Hepatocyte (in vitro differentiated cells): ENCODE data around the gene LMOD3. TPM values are rescaled to one million over a fixed set of nuclear protein-coding genes. Genes with fewer than 3 reads are reported as not detected.

Source experiments
- DNase-seq: peaks from one replicate; pipeline ENCODE4 v3.0.0-alpha.2; 2016; ENCODE audit warnings: low spot score
- H2AFZ ChIP-seq: fragments of 200-600 bp; sonication (generic); 2 replicates; pipeline ENCODE4 v1.6.0; 2016; ENCODE audit warnings: antibody characterized with exemption, mild to moderate bottlenecking
- H3K27ac ChIP-seq: fragments of 200-600 bp; sonication (generic); 2 replicates; pipeline ENCODE4 v1.5.1; 2016; ENCODE audit warnings: mild to moderate bottlenecking
- H3K27me3 ChIP-seq: fragments of 200-600 bp; sonication (generic); 2 replicates; pipeline ENCODE4 v1.6.1; 2016
- H3K36me3 ChIP-seq: fragments of 200-600 bp; sonication (generic); replicated peaks from 2 replicates; pipeline ENCODE4 v1.5.1; 2016; ENCODE audit warnings: low read depth; ENCODE audit not compliant: insufficient read depth
- H3K4me1 ChIP-seq: fragments of 200-600 bp; sonication (generic); 2 replicates; pipeline ENCODE4 v1.5.1; 2016; ENCODE audit warnings: mild to moderate bottlenecking, moderate library complexity; ENCODE audit not compliant: insufficient read depth
- H3K4me2 ChIP-seq: fragments of 200-600 bp; sonication (generic); 2 replicates; pipeline ENCODE4 v1.6.0; 2016
- H3K4me3 ChIP-seq: fragments of 200-600 bp; sonication (generic); 2 replicates; pipeline ENCODE4 v1.5.1; 2016; ENCODE audit warnings: mild to moderate bottlenecking
- H3K79me2 ChIP-seq: fragments of 200-600 bp; sonication (generic); 2 replicates; pipeline ENCODE4 v1.6.0; 2017; ENCODE audit warnings: mild to moderate bottlenecking
- H3K9me2 ChIP-seq: fragments of 200-600 bp; sonication (generic); replicated peaks from 2 replicates; pipeline ENCODE4 v1.6.0; 2017; ENCODE audit warnings: mild to moderate bottlenecking; ENCODE audit not compliant: insufficient read depth
- H3K9me3 ChIP-seq: fragments of 200-600 bp; sonication (generic); 2 replicates; pipeline ENCODE4 v1.5.1; 2016; ENCODE audit warnings: low read depth, mild to moderate bottlenecking
- H4K20me1 ChIP-seq: fragments of 200-600 bp; sonication (generic); 2 replicates; pipeline ENCODE4 v1.6.0; 2016; ENCODE audit warnings: mild to moderate bottlenecking; ENCODE audit not compliant: insufficient read depth, poor library complexity, severe bottlenecking
- CTCF ChIP-seq: fragments of 200-600 bp; sonication (generic); IDR thresholded peaks from 2 replicates; pipeline ENCODE4 v1.5.1; 2016; ENCODE audit warnings: antibody characterized with exemption, mild to moderate bottlenecking; ENCODE audit not compliant: poor library complexity
- EZH2 ChIP-seq: fragments of 200-600 bp; sonication (generic); IDR thresholded peaks from 2 replicates; pipeline ENCODE4 v1.6.1; 2016; ENCODE audit warnings: antibody characterized with exemption, mild to moderate bottlenecking, borderline replicate concordance
- EZH2phosphoT487 ChIP-seq: fragments of 200-600 bp; sonication (generic); IDR thresholded peaks from one replicate; pipeline ENCODE4 v1.6.1; 2018; ENCODE audit warnings: antibody characterized with exemption, mild to moderate bottlenecking, low read depth, moderate library complexity; ENCODE audit not compliant: unreplicated experiment, severe bottlenecking
- WGBS: methylation state at CpG from one replicate; pipeline ENCODE4 v1.1.6; 2016; ENCODE audit warnings: low lambda C conversion rate; ENCODE audit errors: missing lambda C conversion rate; 5-methylcytosine and 5-hydroxymethylcytosine counted together
- polyA plus RNA-seq: library from polyadenylated mRNA; unstranded; fragments of >200 nt; fragmentation: Nextera tagmentation; extraction: Ambion mirVana; gene quantifications from 2 replicates; pipeline ENCODE4 v1.2.1, GENCODE V29; 2016
- total RNA-seq: library from RNA; depleted of rRNA; stranded (reverse); fragments of >200 nt; gene quantifications from 2 replicates; pipeline ENCODE4 v1.2.3, GENCODE V29; 2014

The LMOD3 gene
- total and polyA plus RNA-seq, 2 experiments from 2014 or later: not detected

GRCh38 chr3:69099576-69099975, 22.8 kb downstream of the LMOD3 start:
- WGBS: 91% methylated on average over 4 of the region's 4 CpGs
- no peaks in the 10 kb centered on the region for H3K27me3 ChIP-seq
- no peak overlapping the region for H3K27ac ChIP-seq
- H3K36me3 ChIP-seq: no peaks in the 10 kb centered on the region
- no peaks in the 10 kb centered on the region for H4K20me1 ChIP-seq
- no peak for DNase-seq
- H3K9me2 ChIP-seq: no peaks in the 10 kb centered on the region
- peaks cover 36% of the 10 kb centered on the region for H3K79me2 ChIP-seq
- no peak overlapping the region for H3K4me3 ChIP-seq
- no peak for TF ChIP-seq CTCF
- no peak overlapping the region for H3K4me2 ChIP-seq
- peaks cover 4% of the 10 kb centered on the region for H3K4me1 ChIP-seq
- no peak overlapping the region for H2AFZ ChIP-seq
- no peaks in the 10 kb centered on the region for H3K9me3 ChIP-seq

DNA sequence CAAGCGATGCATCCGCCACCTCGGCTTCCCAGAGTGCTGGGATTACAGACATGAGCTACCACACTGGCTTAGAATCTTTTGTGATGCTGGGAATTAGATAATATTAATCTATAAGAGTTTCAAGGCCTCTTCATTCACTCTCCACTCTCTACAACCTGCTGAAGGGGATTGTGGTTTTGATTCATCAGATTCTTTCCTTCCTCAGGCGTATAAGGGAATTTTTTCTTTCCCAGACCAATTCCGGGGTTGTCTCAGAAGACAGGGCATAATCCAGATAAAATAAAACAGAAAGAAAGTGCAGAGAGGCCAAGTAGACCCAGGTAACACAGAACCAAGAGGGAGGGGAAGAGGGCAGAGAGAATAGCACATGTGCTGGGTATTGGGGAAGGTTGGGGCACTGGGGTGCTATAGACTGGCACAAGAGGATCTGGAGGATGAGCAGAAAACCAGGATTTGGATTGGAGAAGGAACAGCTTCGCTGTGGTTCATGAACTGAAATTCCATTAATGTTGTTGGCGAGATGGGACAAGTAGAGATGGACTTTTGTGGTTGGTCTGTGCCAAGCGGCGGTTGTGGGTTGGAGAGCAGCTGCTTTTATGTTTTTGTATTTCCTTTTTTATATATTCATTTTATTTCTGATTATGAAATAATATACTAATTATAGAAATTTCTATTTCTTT, 24.8 kb downstream of the LMOD3 start:
- TF ChIP-seq EZH2 (no peak), CTCF (no peak), EZH2phosphoT487 (no peak)
- no peak overlapping the region for H3K4me3 ChIP-seq
- H3K9me2 ChIP-seq: no peaks in the 10 kb centered on the region
- H3K79me2 ChIP-seq: peaks cover 52% of the 10 kb centered on the region
- H3K27me3 ChIP-seq: no peaks in the 10 kb centered on the region
- H3K36me3 ChIP-seq: no peaks in the 10 kb centered on the region
- H3K9me3 ChIP-seq: no peaks in the 10 kb centered on the region
- H3K27ac ChIP-seq: no peak overlapping the region
- WGBS: 93% methylated on average over 9 of the region's 9 CpGs
- H3K4me2 ChIP-seq: no peak overlapping the region
- H4K20me1 ChIP-seq: peaks cover 10% of the 10 kb centered on the region
- H2AFZ ChIP-seq: no peak overlapping the region
- peaks cover 4% of the 10 kb centered on the region for H3K4me1 ChIP-seq
- no peak for DNase-seq

GRCh38 chr3:69096299-69096698, 26.1 kb downstream of the LMOD3 start:
- 85% methylated on average over 3 of the region's 5 CpGs for WGBS
- no peak overlapping the region for H3K27ac ChIP-seq

More at GRCh38 chr3:69096299-69096698, 26.1 kb downstream of the LMOD3 start:
- Histone ChIP-seq H3K4me1 (peaks cover 4% of the 10 kb centered on the region), H3K4me3 (no peak overlapping the region), H3K9me2 (no peaks in the 10 kb centered on the region), H3K9me3 (no peaks in the 10 kb centered on the region), H3K4me2 (no peak overlapping the region), H3K79me2 (peaks cover 63% of the 10 kb centered on the region), H2AFZ (no peak overlapping the region), H3K36me3 (no peaks in the 10 kb centered on the region), H3K27me3 (no peaks in the 10 kb centered on the region), H4K20me1 (peaks cover 10% of the 10 kb centered on the region)
- TF ChIP-seq EZH2: no peak
- TF ChIP-seq CTCF: no peak
- TF ChIP-seq EZH2phosphoT487: no peak
- DNase-seq: no peak
